Osteocyte (in vitro differentiated cells): ENCODE results near the gene ZNF217. TPM values are rescaled to one million over a fixed set of nuclear protein-coding genes. Genes with fewer than 3 reads are reported as not detected.
A peak's percentile ranks its signal among the peaks of the same experiment; 100 is the strongest.
"Not testable (repeated sequence)": the region's sequence is repeated elsewhere in the genome, so short reads cannot be mapped to it uniquely, and the experiment has no call there.

Experiments used
- DNase-seq: peaks from one replicate; pipeline ENCODE4 v3.0.0; 2021; ENCODE audit warnings: mixed read lengths; ENCODE audit not compliant: unreplicated experiment; ENCODE audit errors: extremely low spot score
- H3K27ac Mint-ChIP-seq: one replicate; pipeline ENCODE4 v1.8.0; 2021; ENCODE audit warnings: mild to moderate bottlenecking, mixed read lengths; ENCODE audit not compliant: unreplicated experiment
- H3K27me3 Mint-ChIP-seq: one replicate; pipeline ENCODE4 v1.8.0; 2021; ENCODE audit warnings: mixed read lengths; ENCODE audit not compliant: unreplicated experiment
- H3K36me3 Mint-ChIP-seq: one replicate; pipeline ENCODE4 v1.8.0; 2021; ENCODE audit warnings: mixed read lengths; ENCODE audit not compliant: unreplicated experiment
- H3K4me1 Mint-ChIP-seq: one replicate; pipeline ENCODE4 v1.8.0; 2021; ENCODE audit warnings: mixed read lengths; ENCODE audit not compliant: unreplicated experiment
- H3K4me3 Mint-ChIP-seq: one replicate; pipeline ENCODE4 v1.8.0; 2021; ENCODE audit warnings: mild to moderate bottlenecking, moderate library complexity, mixed read lengths; ENCODE audit not compliant: unreplicated experiment
- H3K9me3 Mint-ChIP-seq: one replicate; pipeline ENCODE4 v1.8.0; 2021; ENCODE audit warnings: mixed read lengths; ENCODE audit not compliant: unreplicated experiment
- CTCF ChIP-seq: fragments of 200-600 bp; sonication (generic); IDR thresholded peaks from 2 replicates; pipeline ENCODE4 v1.5.0; 2021; ENCODE audit warnings: antibody characterized with exemption, mild to moderate bottlenecking, moderate library complexity
- total RNA-seq: library from RNA; stranded (reverse); gene quantifications from 2 replicates; pipeline ENCODE4 v1.2.1, GENCODE V29; 2021

Gene ZNF217
- total RNA-seq, 1 donor from 2014 or later: 44.3 TPM

- no peak for TF ChIP-seq CTCF
- H3K9me3 Mint-ChIP-seq: no peaks in the 10 kb centered on the region
- DNase-seq: no peak
- no peaks in the 10 kb centered on the region for H3K36me3 Mint-ChIP-seq
- no peak overlapping the region for H3K27ac Mint-ChIP-seq
- no peaks in the 10 kb centered on the region for H3K27me3 Mint-ChIP-seq
- H3K4me1 Mint-ChIP-seq: no peaks in the 10 kb centered on the region
- H3K4me3 Mint-ChIP-seq: no peak overlapping the region
Measured at GRCh38 chr20:53555081-53555480, 38.6 kb downstream of the ZNF217 start.

- H3K4me3 Mint-ChIP-seq, H3K9me3 Mint-ChIP-seq, H3K4me1 Mint-ChIP-seq, DNase-seq, H3K27ac Mint-ChIP-seq, H3K27me3 Mint-ChIP-seq, H3K36me3 Mint-ChIP-seq: not testable (repeated sequence)
Measured at GRCh38 chr20:53552572-53552893, 41.1 kb downstream of the ZNF217 start.

GRCh38 chr20:53551719-53552571 is 41.7 kb downstream of the ZNF217 start:
- not testable (repeated sequence) for H3K27me3 Mint-ChIP-seq, DNase-seq, H3K4me1 Mint-ChIP-seq, H3K27ac Mint-ChIP-seq, H3K4me3 Mint-ChIP-seq, H3K36me3 Mint-ChIP-seq, H3K9me3 Mint-ChIP-seq

GRCh38 chr20:53550280-53551187 is 43.1 kb downstream of the ZNF217 start:
- peaks cover 1% of the 10 kb centered on the region for H3K4me1 Mint-ChIP-seq
- no peak for TF ChIP-seq CTCF

GRCh38 chr20:53547664-53548239 is 45.9 kb downstream of the ZNF217 start:
- DNase-seq: no peak
- peak; percentile 82 for TF ChIP-seq CTCF
- H3K27ac Mint-ChIP-seq: no peak overlapping the region

More at GRCh38 chr20:53550280-53551187, 43.1 kb downstream of the ZNF217 start:
- Mint-ChIP-seq H3K36me3 (no peaks in the 10 kb centered on the region), H3K4me3 (no peak overlapping the region), H3K27ac (no peak overlapping the region), H3K27me3 (no peaks in the 10 kb centered on the region), H3K9me3 (no peaks in the 10 kb centered on the region)
- no peak for DNase-seq

More at GRCh38 chr20:53547664-53548239, 45.9 kb downstream of the ZNF217 start:
- Mint-ChIP-seq H3K4me3 (no peak overlapping the region), H3K27me3 (no peaks in the 10 kb centered on the region), H3K4me1 (peaks cover 1% of the 10 kb centered on the region), H3K36me3 (no peaks in the 10 kb centered on the region), H3K9me3 (no peaks in the 10 kb centered on the region)
